Endothelial cell of umbilical vein (primary cell): ENCODE data around the gene BNIP2. TPM values are rescaled to one million over a fixed set of nuclear protein-coding genes. Genes with fewer than 3 reads are reported as not detected.

ENCODE experiments used
- BruUV-seq: library from RNA; stranded (reverse); fragments of 400-500 nt; replicated peaks from 2 replicates; lab custom pipeline; 2021; lab: Mats Ljungman, UMichigan
- CTCF ChIA-PET: fragments of 300-600, 350-600 bp; sonication (Branson Sonifier 250); formaldehyde crosslinking; loops from one replicate; lab custom pipeline; 2021; ENCODE audit warnings: antibody characterized with exemption, inconsistent platforms; lab: Charles Lee
- POLR2A ChIA-PET: fragments of 300-600, 350-600 bp; sonication (Branson Sonifier 250); formaldehyde crosslinking; loops from one replicate; lab custom pipeline; 2021; ENCODE audit warnings: antibody characterized with exemption, inconsistent platforms; lab: Charles Lee
- DNase-seq: peaks from one replicate; pipeline ENCODE4 v3.0.0-alpha.2; 2011; ENCODE audit warnings: low read depth, low spot score
- FAIRE-seq: peaks from 2 replicates; lab custom pipeline; 2011; peaks lifted over from hg19 to GRCh38; lab: Jason Lieb, UNC
- H2AFZ ChIP-seq: 2 replicates; pipeline ENCODE4 v1.6.0; 2012; ENCODE audit warnings: low read depth, low read length, control low read depth, inconsistent platforms
- H3K27ac ChIP-seq: 2 replicates; pipeline ENCODE4 v1.5.1; 2011; ENCODE audit warnings: low read depth, mild to moderate bottlenecking, control low read depth, low read length, moderate library complexity; ENCODE audit not compliant: insufficient read depth
- H3K27me3 ChIP-seq, 2 experiments: 2 replicates each; pipeline versions ENCODE4 v1.6.0 to v1.6.1; 2011; ENCODE audit warnings: low read length in 2 of 2, mixed read lengths in 1 of 2; ENCODE audit not compliant: control insufficient read depth in 2 of 2, insufficient read depth in 2 of 2
- H3K36me3 ChIP-seq, 2 experiments: 2 replicates in 1 of 2; 3 replicates in 1 of 2; pipeline ENCODE4 v1.5.1; 2011; ENCODE audit warnings: low read length in 2 of 2, mild to moderate bottlenecking in 1 of 2, moderate library complexity in 1 of 2; ENCODE audit not compliant: control insufficient read depth in 2 of 2, insufficient read depth in 2 of 2; ENCODE audit errors: extremely low read depth in 1 of 2
- H3K4me1 ChIP-seq: 3 replicates; pipeline ENCODE4 v1.5.1; 2011; ENCODE audit warnings: mild to moderate bottlenecking, low read length; ENCODE audit not compliant: control insufficient read depth, insufficient read depth; ENCODE audit errors: extremely low read depth
- H3K4me2 ChIP-seq: 2 replicates; pipeline ENCODE4 v1.6.1; 2011; ENCODE audit warnings: low read length, control low read depth, mixed read lengths; ENCODE audit not compliant: insufficient read depth
- H3K4me3 ChIP-seq, 3 experiments: fragments of 200-600 bp in 1 of 3; sonication (generic), shearing (Covaris generic) in 1 of 3; replicated peaks in 1 of 3; 2 replicates each; pipeline ENCODE4 v1.5.1; 2011 to 2016; ENCODE audit warnings: control low read depth in 3 of 3, low read length in 3 of 3, mild to moderate bottlenecking in 2 of 3, inconsistent platforms in 1 of 3, low read depth in 1 of 3, moderate library complexity in 1 of 3; ENCODE audit not compliant: insufficient read depth in 1 of 3
- H3K79me2 ChIP-seq: 2 replicates; pipeline ENCODE4 v1.6.0; 2012; ENCODE audit warnings: low read length, inconsistent platforms; ENCODE audit not compliant: control insufficient read depth, insufficient read depth
- H3K9ac ChIP-seq: replicated peaks from 2 replicates; pipeline ENCODE3; 2011; ENCODE audit warnings: low read length, control low read depth; ENCODE audit not compliant: insufficient read depth; ENCODE audit errors: extremely low read depth
- H3K9me1 ChIP-seq: replicated peaks from 3 replicates; pipeline ENCODE4 v1.6.0; 2011; ENCODE audit warnings: mild to moderate bottlenecking, low read length; ENCODE audit not compliant: control insufficient read depth, insufficient read depth; ENCODE audit errors: extremely low read depth
- H3K9me3 ChIP-seq: replicated peaks from 2 replicates; pipeline ENCODE4 v1.5.1; 2012; ENCODE audit warnings: low read length, inconsistent platforms; ENCODE audit not compliant: control insufficient read depth, insufficient read depth
- H4K20me1 ChIP-seq: replicated peaks from 2 replicates; pipeline ENCODE3; 2011; ENCODE audit warnings: mild to moderate bottlenecking, low read length; ENCODE audit not compliant: control insufficient read depth, insufficient read depth; ENCODE audit errors: extremely low read depth
- CTCF ChIP-seq, 2 donors: IDR thresholded peaks; 1 replicate in 1 of 2; 2 replicates in 1 of 2; pipeline ENCODE4 v1.5.1; 2011; ENCODE audit warnings: low read length in 2 of 2, mild to moderate bottlenecking in 2 of 2, moderate library complexity in 2 of 2, control low read depth in 1 of 2, inconsistent platforms in 1 of 2, low read depth in 1 of 2; ENCODE audit not compliant: insufficient read depth in 1 of 2; ENCODE audit errors: extremely low read depth in 1 of 2
- EZH2 ChIP-seq: IDR thresholded peaks from 2 replicates; pipeline ENCODE4 v1.6.1; 2012; ENCODE audit warnings: borderline replicate concordance, low read depth, mild to moderate bottlenecking, moderate library complexity, low read length, inconsistent platforms; ENCODE audit not compliant: severe bottlenecking
- FOS ChIP-seq: IDR thresholded peaks from 2 replicates; pipeline ENCODE4 v1.6.1; 2011; ENCODE audit warnings: mild to moderate bottlenecking, low read length, moderate library complexity, borderline replicate concordance; ENCODE audit not compliant: insufficient read depth
- GATA2 ChIP-seq: IDR thresholded peaks from 2 replicates; pipeline ENCODE4 v1.7.0; 2011; ENCODE audit warnings: low read depth, mild to moderate bottlenecking, moderate library complexity, mixed read lengths, low read length; ENCODE audit not compliant: insufficient read length, insufficient read depth
- JUN ChIP-seq: IDR thresholded peaks from 2 replicates; pipeline ENCODE4 v1.6.1; 2011; ENCODE audit warnings: borderline replicate concordance, low read depth; ENCODE audit not compliant: insufficient read length, insufficient read depth
- MAX ChIP-seq: IDR thresholded peaks from 2 replicates; pipeline ENCODE4 v1.6.1; 2011; ENCODE audit not compliant: insufficient read depth, insufficient read length
- MYC ChIP-seq: IDR thresholded peaks from one replicate; pipeline ENCODE4 v1.6.1; 2011; ENCODE audit warnings: mild to moderate bottlenecking, low read depth, low read length
- POLR2A ChIP-seq: IDR thresholded peaks from 2 replicates; pipeline ENCODE4 v1.6.1; 2012; ENCODE audit warnings: low read depth, mild to moderate bottlenecking, control low read depth, low read length
- POLR2AphosphoS5 ChIP-seq: IDR thresholded peaks from 2 replicates; pipeline ENCODE4 v1.6.1; 2012; ENCODE audit warnings: low read depth, mild to moderate bottlenecking, control low read depth, low read length, moderate library complexity; ENCODE audit not compliant: insufficient read depth
- dilution Hi-C: fragments of 300-500 bp; cut with MboI; formaldehyde crosslinking; loops from one replicate; pipeline ENCODE4 v1.15.0; 2019; ENCODE audit warnings: low sequenced_read_pairs; ENCODE audit not compliant: extremely low pct_ligation_motif_present
- intact Hi-C: fragments of 100-400 bp; cut with micrococcal nuclease; formaldehyde crosslinking; loops from one replicate; pipeline ENCODE4 v1.10.0; 2022
- polyA plus RNA-seq, 4 experiments: library from polyadenylated mRNA; depleted of rRNA in 3 of 4; stranded (reverse) in 3 of 4; unstranded in 1 of 4; fragments of >200 nt; gene quantifications; 2 replicates each; pipeline versions ENCODE4 v1.2.1 to v1.2.3, GENCODE V29; 2011 to 2012; ENCODE audit warnings: missing spikeins in 1 of 4
- total RNA-seq: library from RNA; stranded (reverse); gene quantifications from 2 replicates; pipeline ENCODE4 v1.2.3, GENCODE V29; 2021

BNIP2 gene
- total and polyA plus RNA-seq, 2 donors (not counting 3 experiments of a cell fraction or from before 2014, with no cell fraction given) = 39.1 to 90.1 TPM

DNA sequence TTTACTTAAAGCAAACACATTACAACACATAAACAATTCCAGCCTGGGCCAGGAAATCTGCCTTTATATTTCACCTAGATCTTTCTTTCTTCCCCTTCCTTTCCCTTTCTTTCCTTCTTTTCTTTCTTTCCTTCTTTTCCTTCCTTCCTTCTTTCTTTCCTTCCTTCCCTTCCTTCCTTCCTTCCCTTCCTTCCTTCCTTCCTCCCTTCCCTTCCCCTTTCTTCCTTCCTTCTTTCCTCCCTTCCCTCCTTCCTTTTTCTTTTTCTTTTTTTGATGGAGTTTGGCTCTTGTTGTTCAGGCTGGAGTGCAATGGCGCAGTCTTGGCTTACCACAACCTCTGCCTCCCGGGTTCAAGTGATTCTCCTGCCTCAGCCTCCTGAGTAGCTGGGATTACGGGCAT, 24.1 kb upstream of the BNIP2 start:
- BruUV-seq = no TSS peak
- ChIA-PET CTCF (interaction anchor here (1.4 kb wide), 2 partner anchors 9 to 12 kb away, joined by 4 to 5 read pairs; no protein-coding TSS in a partner anchor), POLR2A (no interaction called here)
- no peak overlapping the region for H3K4me2 ChIP-seq
- H3K9ac ChIP-seq = no peak overlapping the region
- H3K27me3 ChIP-seq = peaks cover 0 to 4% of the 10 kb centered on the region in 2 experiments
- H3K9me3 ChIP-seq = no peaks in the 10 kb centered on the region
- H3K9me1 ChIP-seq = no peaks in the 10 kb centered on the region
- no peaks in the 10 kb centered on the region for H3K4me1 ChIP-seq
- FAIRE-seq (no peak), DNase-seq (no peak)
- no peaks in the 10 kb centered on the region for H4K20me1 ChIP-seq
- no peak overlapping the region for H2AFZ ChIP-seq
- H3K27ac ChIP-seq = no peak overlapping the region
- TF ChIP-seq MYC = no peak
- no peak for TF ChIP-seq FOS
- no peak for TF ChIP-seq JUN
- no peak for TF ChIP-seq GATA2
- no peak for TF ChIP-seq MAX
- TF ChIP-seq CTCF (IDR thresholded peaks at IDR 0.05; ENCODE audit: extremely low read depth in 1 of 2, insufficient read depth in 1 of 2, low read depth in 1 of 2, low read length in 2 of 2) = no peak
- TF ChIP-seq EZH2 = no peak
- no peak for TF ChIP-seq POLR2A
- no peak for TF ChIP-seq POLR2AphosphoS5
- H3K36me3 ChIP-seq = no peaks in the 10 kb centered on the region
- H3K4me3 ChIP-seq = no peak overlapping the region
- intact Hi-C loops = no loop called here
- dilution Hi-C loops = no loop called here
- no peaks in the 10 kb centered on the region for H3K79me2 ChIP-seq
